Fibroblast of lung (primary cell): ENCODE results near the gene ZAR1. TPM values are rescaled to one million over a fixed set of nuclear protein-coding genes. Genes with fewer than 3 reads are reported as not detected.
A peak's percentile ranks its signal among the peaks of the same experiment; 100 is the strongest.

ENCODE experiments used
- DNase-seq, 2 donors: peaks; one replicate each; pipeline versions ENCODE4 v3.0.0 to v3.0.0-alpha.2; 2010; ENCODE audit warnings: low read depth in 2 of 2
- H2AFZ ChIP-seq: 2 replicates; pipeline ENCODE4 v1.5.1; 2012; ENCODE audit warnings: low read length, control low read depth, inconsistent platforms
- H3K27ac ChIP-seq: 2 replicates; pipeline ENCODE4 v1.5.1; 2011; ENCODE audit warnings: low read length, control low read depth; ENCODE audit not compliant: insufficient read depth
- H3K27me3 ChIP-seq: 2 replicates; pipeline ENCODE4 v1.5.1; 2011; ENCODE audit warnings: mild to moderate bottlenecking, low read length; ENCODE audit not compliant: control insufficient read depth, insufficient read depth
- H3K36me3 ChIP-seq: 2 replicates; pipeline ENCODE4 v1.5.1; 2011; ENCODE audit warnings: low read length; ENCODE audit not compliant: control insufficient read depth, insufficient read depth
- H3K4me1 ChIP-seq: 2 replicates; pipeline ENCODE4 v1.5.1; 2011; ENCODE audit warnings: low read length; ENCODE audit not compliant: control insufficient read depth, insufficient read depth; ENCODE audit errors: extremely low read depth
- H3K4me2 ChIP-seq: 2 replicates; pipeline ENCODE4 v1.5.1; 2011; ENCODE audit warnings: low read length, control low read depth; ENCODE audit not compliant: insufficient read depth; ENCODE audit errors: extremely low read depth
- H3K4me3 ChIP-seq, 4 experiments: fragments of 200-600 bp in 1 of 4; sonication (generic) in 1 of 4; replicated peaks in 1 of 4; 2 replicates each; pipeline ENCODE4 v1.5.1; 2011 to 2016; ENCODE audit warnings: low read length in 4 of 4, low read depth in 3 of 4, mild to moderate bottlenecking in 3 of 4, control low read depth in 2 of 4, inconsistent platforms in 1 of 4, mixed read lengths in 1 of 4; ENCODE audit not compliant: insufficient read depth in 1 of 4; ENCODE audit errors: control extremely low read depth in 1 of 4
- H3K79me2 ChIP-seq: 2 replicates; pipeline ENCODE4 v1.5.1; 2012; ENCODE audit warnings: mild to moderate bottlenecking, low read length, inconsistent platforms; ENCODE audit not compliant: control insufficient read depth, insufficient read depth
- H3K9ac ChIP-seq: 2 replicates; pipeline ENCODE4 v1.5.1; 2011; ENCODE audit warnings: mild to moderate bottlenecking, low read length, control low read depth; ENCODE audit not compliant: insufficient read depth
- H3K9me3 ChIP-seq: 2 replicates; pipeline ENCODE4 v1.5.1; 2012; ENCODE audit warnings: low read depth, low read length; ENCODE audit not compliant: control insufficient read depth, insufficient read depth
- H4K20me1 ChIP-seq: 2 replicates; pipeline ENCODE4 v1.5.1; 2011; ENCODE audit warnings: low read length; ENCODE audit not compliant: control insufficient read depth, insufficient read depth; ENCODE audit errors: extremely low read depth
- CTCF ChIP-seq, 2 donors: IDR thresholded peaks in 1 of 2; conservative IDR thresholded peaks in 1 of 2; 1 replicate in 1 of 2; 2 replicates in 1 of 2; pipeline ENCODE4 v1.5.1; 2011 to 2012; ENCODE audit warnings: low read length in 2 of 2, control low read depth in 1 of 2, inconsistent platforms in 1 of 2, low read depth in 1 of 2, mild to moderate bottlenecking in 1 of 2
- EZH2 ChIP-seq: IDR thresholded peaks from 2 replicates; pipeline ENCODE4 v1.5.1; 2012; ENCODE audit warnings: low read length, control low read depth, mild to moderate bottlenecking; ENCODE audit errors: missing control alignments
- polyA plus RNA-seq, 2 donors: library from polyadenylated mRNA; depleted of rRNA in 1 of 2; stranded (reverse) in 1 of 2; unstranded in 1 of 2; fragments of >200 nt; gene quantifications; 2 replicates each; pipeline ENCODE4 v1.2.1, GENCODE V29; 2011 to 2012; ENCODE audit warnings: missing spikeins in 1 of 2
- total RNA-seq: library from RNA; depleted of rRNA; stranded (reverse); fragments of >200 nt; gene quantifications from 2 replicates; pipeline ENCODE4 v1.2.1, GENCODE V29; 2014

The ZAR1 gene
- total and polyA plus RNA-seq, 2 donors (not counting 1 experiment from before 2014, with no cell fraction given), result not detected

GRCh38 chr4:48470570-48470969 is 19.5 kb upstream of the ZAR1 start:
- TF ChIP-seq CTCF (conservative IDR thresholded peaks at IDR 0.05 in 1 of 2, IDR thresholded peaks at IDR 0.05 in 1 of 2; ENCODE audit: low read depth in 1 of 2, low read length in 2 of 2) (no peak), EZH2 (no peak)
- H2AFZ ChIP-seq, result no peak overlapping the region
- no peaks in the 10 kb centered on the region for H3K4me1 ChIP-seq
- H3K27ac ChIP-seq, result no peak overlapping the region
- no peaks in the 10 kb centered on the region for H3K36me3 ChIP-seq
- H3K4me3 ChIP-seq, result no peak overlapping the region
- no peaks in the 10 kb centered on the region for H3K79me2 ChIP-seq
- DNase-seq, result peak in 1 of 2 donors; percentile 20
- H3K9ac ChIP-seq, result no peak overlapping the region
- no peaks in the 10 kb centered on the region for H4K20me1 ChIP-seq
- no peaks in the 10 kb centered on the region for H3K9me3 ChIP-seq
- no peaks in the 10 kb centered on the region for H3K27me3 ChIP-seq
- H3K4me2 ChIP-seq, result no peak overlapping the region

GRCh38 chr4:48472794-48473193 is 17.3 kb upstream of the ZAR1 start:
- H3K9me3 ChIP-seq, result no peaks in the 10 kb centered on the region
- no peak overlapping the region for H3K9ac ChIP-seq
- no peak for DNase-seq
- H3K4me2 ChIP-seq, result no peak overlapping the region
- no peaks in the 10 kb centered on the region for H3K36me3 ChIP-seq
- TF ChIP-seq EZH2, result no peak
- no peak for TF ChIP-seq CTCF (conservative IDR thresholded peaks at IDR 0.05 in 1 of 2, IDR thresholded peaks at IDR 0.05 in 1 of 2; ENCODE audit: low read depth in 1 of 2, low read length in 2 of 2)
- no peaks in the 10 kb centered on the region for H3K4me1 ChIP-seq
- no peak overlapping the region for H3K4me3 ChIP-seq
- H3K27me3 ChIP-seq, result peaks cover 3% of the 10 kb centered on the region
- H4K20me1 ChIP-seq, result no peaks in the 10 kb centered on the region
- H3K27ac ChIP-seq, result no peak overlapping the region
- H3K79me2 ChIP-seq, result no peaks in the 10 kb centered on the region
- no peak overlapping the region for H2AFZ ChIP-seq

- no peaks in the 10 kb centered on the region for H3K4me1 ChIP-seq
- no peak overlapping the region for H3K27ac ChIP-seq
- H4K20me1 ChIP-seq, result no peaks in the 10 kb centered on the region
- H3K4me3 ChIP-seq, result no peak overlapping the region
- H3K9me3 ChIP-seq, result no peaks in the 10 kb centered on the region
- H3K4me2 ChIP-seq, result no peak overlapping the region
- H3K79me2 ChIP-seq, result no peaks in the 10 kb centered on the region
- no peak overlapping the region for H3K9ac ChIP-seq
- H3K36me3 ChIP-seq, result no peaks in the 10 kb centered on the region
- peaks cover 3% of the 10 kb centered on the region for H3K27me3 ChIP-seq
- DNase-seq, result no peak
- no peak for TF ChIP-seq EZH2
- TF ChIP-seq CTCF (conservative IDR thresholded peaks at IDR 0.05 in 1 of 2, IDR thresholded peaks at IDR 0.05 in 1 of 2; ENCODE audit: low read depth in 1 of 2, low read length in 2 of 2), result no peak
- no peak overlapping the region for H2AFZ ChIP-seq
Measured at GRCh38 chr4:48475770-48476169, 14.3 kb upstream of the ZAR1 start.
